AG04450 (cell line): Measurements from ENCODE around the gene MTMR8. TPM values are rescaled to one million over a fixed set of nuclear protein-coding genes. Genes with fewer than 3 reads are reported as not detected.

Source experiments
- CTCF ChIA-PET: fragments of 300-600, 350-600 bp; formaldehyde crosslinking; extraction: SDS; loops from one replicate; lab custom pipeline; 2022; ENCODE audit warnings: antibody characterized with exemption, inconsistent platforms; lab: Charles Lee
- POLR2A ChIA-PET: fragments of 350-600 bp; formaldehyde crosslinking; extraction: SDS; loops from one replicate; lab custom pipeline; 2021; ENCODE audit warnings: antibody characterized with exemption, inconsistent platforms; lab: Yijun Ruan, JAX
- DNase-seq: peaks from one replicate; pipeline ENCODE4 v3.0.0-alpha.2; 2011; ENCODE audit warnings: low read depth, low spot score
- H3K27ac ChIP-seq: one replicate; pipeline ENCODE4 v1.5.1; 2012; ENCODE audit warnings: low read depth, low read length, control low read depth
- H3K27me3 ChIP-seq: one replicate; pipeline ENCODE4 v1.6.0; 2012; ENCODE audit warnings: low read length; ENCODE audit not compliant: control insufficient read depth, insufficient read depth
- H3K4me3 ChIP-seq: 2 replicates; pipeline ENCODE4 v1.5.1; 2011; ENCODE audit warnings: mild to moderate bottlenecking, low read depth, low read length, control low read depth
- H3K9me3 ChIP-seq: 2 replicates; pipeline ENCODE4 v1.5.1; 2012; ENCODE audit warnings: low read length; ENCODE audit not compliant: control insufficient read depth, insufficient read depth
- CTCF ChIP-seq: IDR thresholded peaks from 2 replicates; pipeline ENCODE4 v1.5.1; 2011; ENCODE audit warnings: low read depth, low read length, control low read depth, inconsistent platforms
- polyA plus RNA-seq: library from polyadenylated mRNA; depleted of rRNA; stranded (reverse); fragments of >200 nt; gene quantifications from 2 replicates; pipeline ENCODE4 v1.2.3, GENCODE V29; 2011; rRNA removed

The MTMR8 gene
- polyA plus RNA-seq, 1 experiment: not detected

GRCh38 chrX:64291123-64291522, 104.1 kb downstream of the MTMR8 start:
- no peaks in the 10 kb centered on the region for H3K27me3 ChIP-seq
- DNase-seq: no peak
- POLR2A ChIA-PET: no interaction called here
- no peak overlapping the region for H3K27ac ChIP-seq
- no peak overlapping the region for H3K4me3 ChIP-seq
- TF ChIP-seq CTCF: no peak
- H3K9me3 ChIP-seq: no peaks in the 10 kb centered on the region
- CTCF ChIA-PET: no interaction called here

GRCh38 chrX:64265265-64265664, 130.0 kb downstream of the MTMR8 start:
- no peak for TF ChIP-seq CTCF
- no peaks in the 10 kb centered on the region for H3K27me3 ChIP-seq
- no peak for DNase-seq
- CTCF ChIA-PET: no interaction called here
- H3K4me3 ChIP-seq: no peak overlapping the region
- H3K9me3 ChIP-seq: no peaks in the 10 kb centered on the region; the same call in 1 of the 2 replicates
- POLR2A ChIA-PET: no interaction called here
- no peak overlapping the region for H3K27ac ChIP-seq

- TF ChIP-seq CTCF: no peak
- ChIA-PET CTCF (no interaction called here), POLR2A (no interaction called here)
- Histone ChIP-seq H3K9me3 (no peaks in the 10 kb centered on the region), H3K27me3 (no peaks in the 10 kb centered on the region), H3K27ac (no peak within 1 kb of the TSS), H3K4me3 (no peak within 1 kb of the TSS)
- DNase-seq: no peak
Observed at GRCh38 chrX:64230123-64230970, 164.9 kb downstream of the MTMR8 start, which contains the start of gene ASB12. Gene ASB12 (minus strand): TSS chrX:64230607. CDS start chrX:64225650, 4,957 bp downstream.

GRCh38 chrX:64229154-64229553, 166.1 kb downstream of the MTMR8 start:
- Histone ChIP-seq H3K4me3 (no peak overlapping the region), H3K27me3 (no peaks in the 10 kb centered on the region), H3K27ac (no peak overlapping the region), H3K9me3 (no peaks in the 10 kb centered on the region)
- DNase-seq: no peak
- POLR2A ChIA-PET: no interaction called here
- CTCF ChIA-PET: no interaction called here
- TF ChIP-seq CTCF: no peak

Other genes starting within 250 kb of the MTMR8 start
- gene AMER1, start 189.7 kb downstream of the MTMR8 start, polyA plus RNA-seq: 0.93 and 1.4 TPM in 2 replicates
- gene ASB12, start 164.8 kb downstream of the MTMR8 start, polyA plus RNA-seq: not detected in 2 replicates